Naive thymus-derived CD4-positive, alpha-beta T cell (primary cell): ENCODE data around the gene LIN52. TPM values are rescaled to one million over a fixed set of nuclear protein-coding genes. Genes with fewer than 3 reads are reported as not detected.

Experiments used
- ATAC-seq: fragments of 150-1000 bp; cut with Tn5 transposase; 2 replicates; pipeline ENCODE4 v1.10.0; 2021; ENCODE audit warnings: mild to moderate bottlenecking, moderate library complexity
- CTCF ChIA-PET: fragments of 350-600 bp; sonication (Branson Sonifier 250); formaldehyde crosslinking; loops from one replicate; lab custom pipeline; 2021; ENCODE audit warnings: antibody characterized with exemption; lab: Charles Lee
- POLR2A ChIA-PET: fragments of 350-600 bp; sonication (Branson Sonifier 250); formaldehyde crosslinking; loops from one replicate; lab custom pipeline; 2021; ENCODE audit warnings: antibody characterized with exemption, inconsistent platforms; lab: Charles Lee
- DNase-seq, 9 donors: peaks; one replicate each; pipeline versions ENCODE4 v3.0.0 to v3.0.0-alpha.2; 2020 to 2022; ENCODE audit warnings: mixed read lengths in 1 of 9
- H3K27ac ChIP-seq: one replicate; pipeline ENCODE4 v1.7.0; 2013; ENCODE audit warnings: mild to moderate bottlenecking, low read depth, low read length, moderate library complexity
- H3K27me3 ChIP-seq, 2 donors: one replicate each; pipeline ENCODE4 v1.7.0; 2013; ENCODE audit warnings: low read length in 2 of 2, mild to moderate bottlenecking in 2 of 2, moderate library complexity in 2 of 2; ENCODE audit not compliant: control insufficient read depth in 2 of 2, insufficient read depth in 2 of 2
- H3K36me3 ChIP-seq, 3 experiments: 1 replicate in 2 of 3; 2 replicates in 1 of 3; pipeline ENCODE4 v1.7.0; 2013; ENCODE audit warnings: low read length in 3 of 3, mild to moderate bottlenecking in 3 of 3, moderate library complexity in 1 of 3; ENCODE audit not compliant: insufficient read depth in 3 of 3, control insufficient read depth in 2 of 3
- H3K4me1 ChIP-seq, 2 donors: one replicate each; pipeline ENCODE4 v1.7.0; 2013; ENCODE audit warnings: low read length in 2 of 2, mild to moderate bottlenecking in 2 of 2, moderate library complexity in 1 of 2; ENCODE audit not compliant: control insufficient read depth in 2 of 2, insufficient read depth in 2 of 2
- H3K4me3 ChIP-seq: 2 replicates; pipeline ENCODE4 v1.7.0; 2013; ENCODE audit warnings: mild to moderate bottlenecking, low read length
- H3K9me3 ChIP-seq, 3 experiments: 1 replicate in 2 of 3; 2 replicates in 1 of 3; pipeline ENCODE4 v1.7.0; 2013; ENCODE audit warnings: low read length in 3 of 3; ENCODE audit not compliant: control insufficient read depth in 2 of 3
- H3K27ac Mint-ChIP-seq, 9 donors: one replicate each; pipeline ENCODE4 v1.8.0; 2020 to 2022; ENCODE audit warnings: mixed read lengths in 9 of 9, mild to moderate bottlenecking in 8 of 9, moderate library complexity in 5 of 9, inconsistent platforms in 2 of 9
- H3K27me3 Mint-ChIP-seq, 5 donors: one replicate each; pipeline ENCODE4 v1.8.0; 2021 to 2022; ENCODE audit warnings: mixed read lengths in 5 of 5, mild to moderate bottlenecking in 1 of 5
- H3K36me3 Mint-ChIP-seq, 5 donors: one replicate each; pipeline ENCODE4 v1.8.0; 2020 to 2022; ENCODE audit warnings: mixed read lengths in 5 of 5, mild to moderate bottlenecking in 3 of 5, inconsistent platforms in 1 of 5
- H3K4me1 Mint-ChIP-seq, 7 donors: one replicate each; pipeline ENCODE4 v1.8.0; 2020 to 2022; ENCODE audit warnings: mixed read lengths in 7 of 7, mild to moderate bottlenecking in 3 of 7, inconsistent platforms in 1 of 7
- H3K4me3 Mint-ChIP-seq, 10 donors: one replicate each; pipeline ENCODE4 v1.8.0; 2020 to 2022; ENCODE audit warnings: mild to moderate bottlenecking in 10 of 10, mixed read lengths in 10 of 10, moderate library complexity in 6 of 10, inconsistent platforms in 2 of 10
- H3K9me3 Mint-ChIP-seq, 11 donors: one replicate each; pipeline ENCODE4 v1.8.0; 2020 to 2022; ENCODE audit warnings: mixed read lengths in 11 of 11, mild to moderate bottlenecking in 4 of 11, inconsistent platforms in 1 of 11, moderate library complexity in 1 of 11
- intact Hi-C, 2 donors: fragments of 100-400 bp; cut with micrococcal nuclease; formaldehyde crosslinking; loops; one replicate each; pipeline ENCODE4 v1.15.1; 2023
- polyA plus RNA-seq, 2 donors: library from polyadenylated mRNA; unstranded; fragments of 300-500 nt; fragmentation: Illumina TruSeq; gene quantifications; one replicate each; pipeline ENCODE4 v1.2.3, GENCODE V29; 2021
- total RNA-seq, 6 experiments: library from RNA in 5 of 6; stranded (reverse) in 5 of 6; gene quantifications; 1 replicate in 5 of 6; 2 replicates in 1 of 6; pipeline ENCODE4 v1.2.3 and lab custom pipeline; 2021 to 2026

The LIN52 gene
- total and polyA plus RNA-seq, 7 experiments from 2014 or later: 6.6 to 16.3 (median 9.5) TPM

- H3K4me1 ChIP-seq: no peaks in the 10 kb centered on the region
- ATAC-seq: no peak
- no peaks in the 10 kb centered on the region for H3K27me3 Mint-ChIP-seq
- ChIA-PET CTCF (no interaction called here), POLR2A (no interaction called here)
- no peak overlapping the region for H3K27ac ChIP-seq
- H3K27me3 ChIP-seq: no peaks in the 10 kb centered on the region
- intact Hi-C loops: no loop called here
- H3K36me3 Mint-ChIP-seq: peaks cover 0 to 43% (median 8%) of the 10 kb centered on the region in 5 donors
- H3K4me3 ChIP-seq: no peak overlapping the region
- peaks cover 0 to 3% (median 0%) of the 10 kb centered on the region in 7 donors for H3K4me1 Mint-ChIP-seq
- no peaks in the 10 kb centered on the region for H3K9me3 ChIP-seq
- no peak overlapping the region for H3K4me3 Mint-ChIP-seq
- peaks cover 0 to 3% (median 0%) of the 10 kb centered on the region in 11 donors for H3K9me3 Mint-ChIP-seq
- H3K27ac Mint-ChIP-seq: no peak overlapping the region
- DNase-seq: no peak
- H3K36me3 ChIP-seq: peaks cover 0 to 16% (median 10%) of the 10 kb centered on the region in 3 experiments
Observed at GRCh38 chr14:74194506-74195274, 109.9 kb downstream of the LIN52 start.

- Mint-ChIP-seq H3K9me3 (peaks cover 0 to 2% (median 0%) of the 10 kb centered on the region in 11 donors), H3K4me1 (peaks cover 0 to 3% (median 0%) of the 10 kb centered on the region in 7 donors), H3K36me3 (peaks cover 0 to 44% (median 11%) of the 10 kb centered on the region in 5 donors), H3K4me3 (no peak overlapping the region), H3K27ac (no peak overlapping the region), H3K27me3 (no peaks in the 10 kb centered on the region)
- H3K9me3 ChIP-seq: no peaks in the 10 kb centered on the region
- ChIA-PET POLR2A (interaction anchor here (0.7 to 0.9 kb wide), 2 partner anchors 113 to 1882 kb away, joined by 3 read pairs; no protein-coding TSS in a partner anchor), CTCF (no interaction called here)
- H3K4me1 ChIP-seq: no peaks in the 10 kb centered on the region
- ATAC-seq (no peak), DNase-seq (no peak)
- peaks cover 0 to 20% (median 10%) of the 10 kb centered on the region in 3 experiments for H3K36me3 ChIP-seq
- no peak overlapping the region for H3K4me3 ChIP-seq
- H3K27ac ChIP-seq: no peak overlapping the region
- intact Hi-C loops: no loop called here
- H3K27me3 ChIP-seq: no peaks in the 10 kb centered on the region
Observed at GRCh38 chr14:74195623-74196022, 110.9 kb downstream of the LIN52 start.

GRCh38 chr14:74198441-74199234 is 113.9 kb downstream of the LIN52 start:
- Histone ChIP-seq H3K27ac (no peak overlapping the region), H3K4me1 (no peaks in the 10 kb centered on the region), H3K9me3 (no peaks in the 10 kb centered on the region), H3K36me3 (peaks cover 0 to 35% (median 10%) of the 10 kb centered on the region in 3 experiments), H3K27me3 (no peaks in the 10 kb centered on the region), H3K4me3 (no peak overlapping the region)
- Mint-ChIP-seq H3K4me3 (no peak overlapping the region), H3K36me3 (peaks cover 0 to 50% (median 10%) of the 10 kb centered on the region in 5 donors), H3K27ac (no peak overlapping the region), H3K9me3 (peaks cover 0 to 2% (median 0%) of the 10 kb centered on the region in 11 donors), H3K4me1 (peaks cover 0 to 3% (median 0%) of the 10 kb centered on the region in 7 donors), H3K27me3 (no peaks in the 10 kb centered on the region)
- POLR2A ChIA-PET: no interaction called here
- intact Hi-C loops: no loop called here
- CTCF ChIA-PET: no interaction called here
- DNase-seq: no peak
- ATAC-seq: no peak

- Mint-ChIP-seq H3K27ac (no peak overlapping the region), H3K9me3 (no peaks in the 10 kb centered on the region), H3K4me1 (peaks cover 0 to 3% (median 0%) of the 10 kb centered on the region in 7 donors), H3K4me3 (no peak overlapping the region), H3K36me3 (peaks cover 0 to 55% (median 10%) of the 10 kb centered on the region in 5 donors), H3K27me3 (no peaks in the 10 kb centered on the region)
- H3K4me1 ChIP-seq: no peaks in the 10 kb centered on the region
- no peak for DNase-seq
- ChIA-PET POLR2A (no interaction called here), CTCF (no interaction called here)
- H3K27me3 ChIP-seq: no peaks in the 10 kb centered on the region
- H3K4me3 ChIP-seq: no peak overlapping the region
- ATAC-seq: no peak
- peaks cover 0 to 37% (median 10%) of the 10 kb centered on the region in 3 experiments for H3K36me3 ChIP-seq
- H3K9me3 ChIP-seq: no peaks in the 10 kb centered on the region
- H3K27ac ChIP-seq: no peak overlapping the region
- intact Hi-C loops: no loop called here
Observed at GRCh38 chr14:74202113-74202512, 117.4 kb downstream of the LIN52 start.

GRCh38 chr14:74203639-74204038 is 118.9 kb downstream of the LIN52 start:
- Mint-ChIP-seq H3K36me3 (peaks cover 0 to 41% (median 10%) of the 10 kb centered on the region in 5 donors), H3K9me3 (no peaks in the 10 kb centered on the region), H3K4me1 (peaks cover 0 to 1% (median 0%) of the 10 kb centered on the region in 7 donors), H3K27me3 (peaks cover 0 to 2% (median 0%) of the 10 kb centered on the region in 5 donors), H3K4me3 (no peak overlapping the region), H3K27ac (no peak overlapping the region)
- H3K36me3 ChIP-seq: peaks cover 0 to 32% (median 10%) of the 10 kb centered on the region in 3 experiments
- POLR2A ChIA-PET: no interaction called here
- CTCF ChIA-PET: no interaction called here
- H3K27ac ChIP-seq: no peak overlapping the region
- intact Hi-C loops: no loop called here
- no peak overlapping the region for H3K4me3 ChIP-seq
- no peak for ATAC-seq
- H3K27me3 ChIP-seq: no peaks in the 10 kb centered on the region
- H3K4me1 ChIP-seq: no peaks in the 10 kb centered on the region
- no peak for DNase-seq
- no peaks in the 10 kb centered on the region for H3K9me3 ChIP-seq

GRCh38 chr14:74204491-74204890 is 119.7 kb downstream of the LIN52 start:
- no peak for DNase-seq
- H3K36me3 ChIP-seq: peaks cover 0 to 23% (median 1%) of the 10 kb centered on the region in 3 experiments
- Mint-ChIP-seq H3K9me3 (no peaks in the 10 kb centered on the region), H3K27me3 (peaks cover 0 to 11% (median 0%) of the 10 kb centered on the region in 5 donors), H3K4me1 (peaks cover 0 to 1% (median 0%) of the 10 kb centered on the region in 7 donors), H3K36me3 (peaks cover 0 to 33% (median 10%) of the 10 kb centered on the region in 5 donors), H3K4me3 (no peak overlapping the region), H3K27ac (no peak overlapping the region)
- ATAC-seq: no peak
- H3K4me3 ChIP-seq: no peak overlapping the region
- no peak overlapping the region for H3K27ac ChIP-seq
- POLR2A ChIA-PET: no interaction called here
- CTCF ChIA-PET: no interaction called here
- no peaks in the 10 kb centered on the region for H3K27me3 ChIP-seq
- intact Hi-C loops: no loop called here
- H3K9me3 ChIP-seq: no peaks in the 10 kb centered on the region
- no peaks in the 10 kb centered on the region for H3K4me1 ChIP-seq
